ENCODE data around the gene SERGEF.

The SERGEF gene

DNA sequence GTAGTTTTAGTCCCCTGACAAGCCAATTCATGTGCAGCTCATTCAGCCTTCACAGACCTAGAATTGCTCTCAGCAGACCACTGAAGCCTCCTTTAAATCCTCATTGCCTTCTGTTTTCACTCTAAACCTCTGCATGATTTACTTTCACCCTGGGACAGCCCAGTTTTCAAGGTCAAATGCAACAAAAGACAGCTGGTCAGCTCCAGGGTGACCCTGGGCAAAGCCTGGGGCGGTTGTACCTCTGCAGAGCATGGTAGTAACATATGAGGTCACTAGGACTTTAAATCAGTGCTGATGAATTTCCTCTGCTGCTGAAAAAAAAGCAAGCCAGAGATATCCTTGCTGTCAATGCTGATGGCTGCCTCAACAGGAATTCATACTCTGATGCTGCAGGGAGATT lies 62.2 kb downstream of the SERGEF start:
- no peak for DNase-seq

DNA sequence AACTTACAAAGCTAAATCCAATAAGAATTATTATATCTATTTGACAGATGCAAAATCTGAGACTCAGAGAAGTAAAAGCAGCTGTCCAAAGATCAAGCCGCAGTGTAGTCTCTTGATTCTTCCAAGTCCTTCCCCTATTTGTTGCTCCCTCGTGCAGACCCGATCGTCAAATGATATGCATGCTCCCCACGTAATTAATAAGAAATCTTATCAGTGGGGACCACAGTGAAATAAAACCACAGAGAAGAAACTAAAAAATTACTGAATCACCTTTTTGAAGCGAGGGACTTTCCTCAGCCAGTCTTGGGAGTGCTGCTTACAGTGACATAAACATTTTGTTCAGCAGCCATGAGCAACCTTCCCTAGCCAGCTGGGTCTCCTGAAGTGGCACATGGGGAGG lies 64.6 kb downstream of the SERGEF start:
- DNase-seq = no peak

- no peak for DNase-seq
Measured at GRCh38 chr11:17939542-17939941, 73.3 kb downstream of the SERGEF start.

DNA sequence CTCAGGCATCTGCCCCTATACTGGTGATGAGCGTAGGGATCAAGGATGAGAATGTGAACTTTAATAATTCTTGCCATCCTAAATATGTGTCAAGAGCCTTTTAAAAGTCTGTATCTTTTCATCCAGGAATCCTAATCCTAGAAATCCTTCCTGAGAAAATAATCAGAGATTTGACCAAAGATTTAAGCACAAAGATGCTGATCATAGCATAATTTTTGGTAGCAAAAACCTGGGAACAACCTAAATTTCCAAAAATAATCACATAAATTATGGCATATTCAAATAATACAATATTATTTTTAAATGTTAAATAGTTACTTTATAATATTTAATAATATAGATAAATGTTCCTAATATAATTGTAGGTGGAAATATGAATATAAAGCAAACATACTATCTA lies 76.1 kb downstream of the SERGEF start:
- DNase-seq = no peak

DNA sequence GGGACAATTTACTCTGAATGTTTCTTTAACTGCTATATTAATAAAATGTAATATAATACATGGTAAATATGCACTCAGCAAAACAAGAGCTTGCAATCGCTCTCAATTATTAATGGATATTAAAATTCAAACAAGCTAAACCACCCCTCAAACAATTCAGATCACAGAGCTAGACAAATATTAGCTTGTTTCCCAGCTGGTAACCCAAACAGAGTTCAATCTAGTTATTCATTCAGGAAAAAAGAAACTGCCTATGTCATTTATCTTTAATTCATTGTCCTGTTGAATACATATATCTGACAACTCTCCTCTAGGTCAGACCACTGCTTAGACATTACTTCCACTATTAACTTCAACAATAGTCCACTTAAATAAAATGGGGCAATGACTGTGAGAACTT lies 78.7 kb downstream of the SERGEF start:
- no peak for DNase-seq

DNA sequence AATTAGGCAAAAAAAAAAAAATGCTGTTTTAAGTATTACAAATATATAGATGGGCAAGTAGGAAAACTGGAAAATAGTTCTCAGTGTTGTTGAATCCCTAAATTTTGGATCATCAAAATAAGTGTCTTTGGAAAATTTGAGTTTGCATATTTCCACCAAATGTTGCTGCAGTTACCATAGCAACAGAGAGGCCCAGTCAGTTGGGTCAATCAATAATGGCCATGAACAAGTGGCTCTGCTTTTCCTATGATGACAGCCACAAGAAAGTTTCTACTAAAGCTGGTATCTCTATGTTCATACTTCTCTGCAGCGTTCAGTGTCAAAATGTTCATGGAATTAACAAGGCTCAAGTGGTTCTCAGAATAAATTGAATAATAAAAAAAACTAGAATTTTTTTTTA lies 79.1 kb downstream of the SERGEF start:
- no peak for DNase-seq

DNA sequence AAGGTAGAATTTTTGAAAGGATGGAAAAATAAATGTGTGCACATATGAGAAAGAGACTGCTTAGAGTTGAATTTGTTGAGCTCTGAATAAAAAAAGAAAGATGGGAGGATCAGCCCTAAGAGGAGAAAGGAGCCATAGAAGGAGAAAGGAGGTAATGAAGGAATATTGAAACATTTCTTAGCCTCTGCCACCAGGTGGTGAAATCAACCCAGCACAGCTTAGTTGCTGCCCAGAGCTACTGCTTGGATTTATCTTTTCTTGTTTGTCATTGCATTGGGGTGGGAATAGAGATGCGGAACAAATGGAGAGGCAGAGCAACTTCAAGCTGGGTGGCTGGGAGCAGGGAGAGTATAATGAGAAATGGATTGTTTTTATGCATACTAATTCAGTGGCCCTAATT lies 80.4 kb downstream of the SERGEF start:
- no peak for DNase-seq

DNA sequence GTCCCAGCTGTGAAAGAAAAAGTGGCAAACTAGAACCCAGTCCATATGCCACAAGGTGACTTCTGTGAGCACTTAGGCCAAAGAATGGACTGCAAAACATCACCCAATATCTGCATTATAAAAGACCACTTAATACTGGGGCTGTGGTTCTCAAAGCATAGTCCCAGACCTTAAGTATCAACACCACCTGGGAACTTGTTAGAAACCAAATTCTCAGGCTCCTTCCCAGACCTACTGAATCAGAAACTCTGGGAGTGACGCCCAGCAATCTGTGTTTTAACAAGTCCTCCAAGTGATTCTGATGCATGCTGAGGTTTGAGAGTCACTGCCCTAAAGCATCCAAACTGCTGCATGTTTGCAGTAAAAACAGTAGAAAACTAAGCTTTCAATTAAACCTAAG lies 81.3 kb downstream of the SERGEF start:
- no peak for DNase-seq

- no peak for DNase-seq
Measured at GRCh38 chr11:17930544-17931125, 82.2 kb downstream of the SERGEF start.

- DNase-seq = no peak
Measured at GRCh38 chr11:17929171-17929570, 83.7 kb downstream of the SERGEF start.

DNA sequence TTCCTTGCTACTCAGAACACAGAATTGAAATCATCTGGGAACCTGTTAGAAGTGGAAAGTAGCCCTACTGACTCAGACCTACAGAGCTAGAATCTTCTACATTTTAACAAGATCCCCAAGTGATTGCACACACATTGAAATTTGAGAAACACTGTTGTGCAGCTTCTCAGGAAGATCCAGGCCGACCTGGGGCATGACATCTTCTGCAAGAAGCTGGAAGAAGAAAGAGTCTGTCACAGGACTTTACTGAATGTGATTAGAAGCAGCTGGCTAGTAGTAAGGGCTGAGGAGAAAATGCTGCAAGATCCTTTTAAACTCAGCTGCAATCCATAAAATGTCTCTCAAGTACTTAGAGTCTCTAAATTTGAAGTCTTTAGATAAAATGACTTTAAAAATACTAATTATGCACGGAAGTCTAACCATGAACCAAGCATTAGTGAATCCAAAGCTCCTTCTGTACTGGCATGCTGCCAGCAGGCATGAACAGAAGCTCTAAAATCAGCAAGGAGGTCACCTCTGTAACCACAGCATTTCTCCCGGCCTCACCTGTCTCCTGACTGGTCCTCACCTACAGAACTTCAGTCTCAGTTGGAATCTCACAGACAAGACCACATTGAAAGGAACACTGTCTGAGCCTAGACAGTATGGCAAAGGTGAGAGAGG lies 85.0 kb downstream of the SERGEF start:
- no peak for DNase-seq

GRCh38 chr11:17927041-17927440 lies 85.8 kb downstream of the SERGEF start:
- DNase-seq = no peak

DNA sequence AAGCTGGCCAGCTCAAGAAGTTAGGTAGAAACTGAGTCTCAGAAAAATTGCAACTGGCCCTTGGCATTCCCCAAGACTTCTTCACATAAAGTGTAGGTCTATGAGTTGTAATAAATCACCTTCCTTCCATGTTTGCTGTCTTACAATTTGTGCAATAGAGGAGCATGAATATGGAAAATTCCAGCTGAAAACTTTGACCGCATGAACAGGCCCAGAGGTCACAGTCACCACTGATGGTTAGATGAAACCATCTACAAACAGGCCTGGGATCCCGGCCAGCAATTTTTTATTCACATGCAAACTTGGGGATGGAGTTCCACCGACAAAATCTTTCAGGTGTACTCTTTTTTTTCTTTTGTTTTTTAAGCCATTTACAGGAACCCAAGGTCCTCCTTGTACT lies 88.1 kb downstream of the SERGEF start:
- no peak for DNase-seq

GRCh38 chr11:17923217-17923616 lies 89.6 kb downstream of the SERGEF start:
- no peak for DNase-seq

GRCh38 chr11:17922416-17922788 lies 90.4 kb downstream of the SERGEF start:
- no peak for DNase-seq

- no peak for DNase-seq
Measured at GRCh38 chr11:17921659-17922415, 91.0 kb downstream of the SERGEF start.

DNA sequence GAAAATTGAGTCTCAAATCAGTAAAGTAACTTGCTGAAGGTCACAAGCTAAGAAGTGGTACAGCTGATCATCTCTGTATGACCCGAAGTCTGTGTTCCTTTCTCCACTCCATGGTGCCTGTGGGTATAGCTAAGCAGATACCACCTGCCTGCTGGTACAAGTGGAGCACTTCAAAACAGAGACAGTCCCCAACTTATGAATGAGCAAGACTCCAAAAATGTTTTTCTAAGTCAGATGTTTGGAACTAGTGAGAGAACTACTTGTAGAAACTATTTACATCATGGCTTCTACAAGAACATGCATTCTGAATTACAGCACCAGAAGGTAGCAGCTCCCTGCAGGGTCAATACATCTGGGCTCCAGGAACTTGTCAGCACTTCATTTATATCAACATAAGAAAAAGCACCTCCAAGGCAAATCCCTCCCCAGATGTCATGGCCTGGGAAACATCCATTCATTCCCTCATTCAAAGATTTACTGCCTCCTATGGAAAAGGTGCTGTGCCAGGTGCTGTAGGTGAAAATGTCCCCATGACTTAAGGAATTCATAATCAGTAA lies 94.7 kb downstream of the SERGEF start:
- DNase-seq = no peak

- no peak for DNase-seq
Measured at GRCh38 chr11:17917556-17917955, 95.3 kb downstream of the SERGEF start.

DNA sequence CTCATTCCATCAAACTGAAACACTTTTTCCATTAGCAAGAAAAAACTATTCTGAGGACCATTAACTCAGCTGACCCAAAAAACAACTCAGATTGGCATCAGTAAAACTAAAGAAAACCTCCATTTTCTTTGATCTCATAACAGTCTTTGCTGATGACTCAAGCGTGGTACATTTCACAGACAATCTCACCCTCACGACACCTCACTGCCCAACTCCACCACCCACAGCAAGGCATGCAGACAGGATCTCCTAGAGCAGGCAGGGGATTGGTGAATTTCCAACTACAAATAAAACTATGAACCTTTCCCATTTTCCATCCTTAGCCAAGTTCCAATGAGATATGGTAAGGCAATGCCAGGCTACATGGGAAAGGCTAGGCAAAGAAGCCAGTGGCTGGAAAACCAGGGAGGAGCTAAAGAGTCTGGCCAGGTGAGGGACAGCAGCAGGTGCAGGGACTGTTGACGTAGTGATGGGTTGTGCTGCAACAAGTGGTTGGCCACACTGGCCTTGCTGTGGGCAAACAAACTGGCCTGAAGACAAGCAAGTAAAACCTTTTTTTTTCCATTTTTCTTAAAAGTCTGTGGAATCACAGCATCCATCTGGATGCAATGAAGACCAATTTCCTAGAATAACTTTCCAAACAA lies 97.2 kb downstream of the SERGEF start:
- no peak for DNase-seq

- no peak for DNase-seq
Measured at GRCh38 chr11:17914957-17915356, 97.9 kb downstream of the SERGEF start.

DNA sequence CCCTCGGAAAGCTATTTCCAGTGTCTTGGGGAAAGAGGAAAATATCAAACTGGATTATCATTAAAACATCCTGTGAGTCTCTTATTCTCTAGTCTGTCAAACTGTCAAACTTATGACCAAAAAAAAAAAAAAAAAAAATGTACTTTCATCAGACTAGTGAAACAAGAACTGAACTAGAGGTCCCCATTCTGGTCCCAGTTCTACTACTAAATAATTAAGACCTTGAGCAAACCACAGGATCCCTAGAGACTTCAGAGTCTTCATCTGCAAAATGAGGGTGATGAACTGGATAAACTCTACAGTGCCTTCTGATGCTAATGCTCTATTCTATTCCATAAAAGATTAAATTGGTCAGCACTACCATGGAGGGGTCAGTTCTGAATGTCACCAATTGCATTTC lies 105.8 kb downstream of the SERGEF start:
- no peak for DNase-seq

GRCh38 chr11:17906436-17906835 lies 106.4 kb downstream of the SERGEF start:
- no peak for DNase-seq

DNA sequence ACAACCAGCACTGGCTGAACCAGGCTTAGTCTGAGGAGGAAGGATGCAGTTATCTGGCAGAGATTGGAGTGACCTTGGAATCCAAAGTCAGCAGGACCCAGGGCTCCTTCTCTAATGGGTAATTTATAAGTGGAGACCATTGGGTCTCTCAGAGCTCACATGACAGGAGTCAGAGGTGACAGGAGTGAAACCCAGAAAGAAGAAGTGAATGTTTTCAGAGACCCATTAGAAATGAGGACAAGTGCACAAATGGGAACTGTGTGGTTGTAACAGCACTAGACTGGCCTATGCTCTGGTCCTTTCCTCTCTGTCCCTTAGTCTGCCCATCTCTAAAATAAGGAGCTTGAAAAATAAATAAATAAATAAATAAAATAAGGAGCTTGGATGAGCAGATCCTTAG lies 107.4 kb downstream of the SERGEF start:
- DNase-seq = no peak

GRCh38 chr11:17901481-17901880 lies 111.4 kb downstream of the SERGEF start:
- no peak for DNase-seq

All from CD4-positive, alpha-beta T cell treated with Interleukin-12 subunit alpha and Interleukin-12 subunit beta, for 1 hour (primary cell).